Adrenal gland (tissue), 12 donors: Measurements from ENCODE around the gene KRT78. TPM values are rescaled to one million over a fixed set of nuclear protein-coding genes. Genes with fewer than 3 reads are reported as not detected.

Experiments used
- DNase-seq, 7 donors: peaks; one replicate each; pipeline ENCODE4 v3.0.0-alpha.2; 2019 to 2020
- H3K27ac ChIP-seq, 5 donors: fragments of 200-600 bp; sonication (generic) in 4 of 5; 1 replicate in 3 of 5; 2 replicates in 2 of 5; pipeline versions ENCODE4 v1.5.1 to v1.8.0; 2016 to 2020; ENCODE audit warnings: mild to moderate bottlenecking in 1 of 5
- H3K27me3 ChIP-seq: fragments of 200-600 bp; 2 replicates; pipeline ENCODE4 v1.8.0; 2021
- H3K36me3 ChIP-seq, 2 donors: fragments of 200-600 bp; replicated peaks in 1 of 2; 1 replicate in 1 of 2; 2 replicates in 1 of 2; pipeline versions ENCODE4 v1.5.1 to v1.8.0; 2018 to 2022
- H3K4me1 ChIP-seq, 2 donors: fragments of 200-600 bp; replicated peaks in 1 of 2; 1 replicate in 1 of 2; 2 replicates in 1 of 2; pipeline versions ENCODE4 v1.5.1 to v1.8.0; 2018 to 2021
- H3K4me3 ChIP-seq, 4 donors: fragments of 200-600 bp; sonication (generic) in 3 of 4; one replicate each; pipeline ENCODE4 v1.5.1; 2016 to 2018
- H3K9me3 ChIP-seq, 3 donors: fragments of 200-600 bp; sonication (generic) in 1 of 3; replicated peaks in 1 of 3; 1 replicate in 2 of 3; 2 replicates in 1 of 3; pipeline versions ENCODE4 v1.5.1 to v1.8.0; 2016 to 2021
- CTCF ChIP-seq, 6 experiments: fragments of 450-650 bp in 4 of 6; fragments of 200-600 bp in 2 of 6; sonication (generic) in 1 of 6; IDR thresholded peaks; 1 replicate in 5 of 6; 2 replicates in 1 of 6; pipeline versions ENCODE4 v1.5.1 to v1.8.0; 2016 to 2021; ENCODE audit warnings: antibody characterized with exemption in 6 of 6, mild to moderate bottlenecking in 2 of 6, moderate library complexity in 1 of 6
- POLR2A ChIP-seq, 2 donors: fragments of 450-650 bp; IDR thresholded peaks; one replicate each; pipeline ENCODE4 v1.6.1; 2017; ENCODE audit warnings: antibody characterized with exemption in 2 of 2, mild to moderate bottlenecking in 2 of 2, moderate library complexity in 1 of 2
- WGBS, 4 donors: extraction: QIAGEN DNeasy Blood & Tissue Kit in 2 of 4; methylation state at CpG; one replicate each; pipeline versions ENCODE4 v1.1.5 to v1.1.7; 2013 to 2017; 5-methylcytosine and 5-hydroxymethylcytosine counted together
- intact Hi-C, 2 donors: fragments of 100-400 bp; cut with DNase I; formaldehyde crosslinking; loops; one replicate each; pipeline versions ENCODE4 v1.14.1 to v1.15.0; 2022 to 2023
- polyA plus RNA-seq, 3 donors: library from polyadenylated mRNA; stranded (reverse); fragments of 200-250 nt in 2 of 3; fragments of 350-450 nt in 1 of 3; fragmentation: Illumina TruSeq in 1 of 3; extraction: RNeasy Lipid Tissue Mini Kit (QIAGEN cat#74804) in 1 of 3; gene quantifications; one replicate each; pipeline ENCODE4 v1.2.3, GENCODE V29; 2013 to 2014
- total RNA-seq, 9 donors: library from RNA; depleted of rRNA in 4 of 9; stranded (reverse); fragments of >200 nt in 4 of 9; fragments of 120-200 nt in 1 of 9; fragmentation: NEBNext Ultra II Directional in 1 of 9; extraction: Animal tissue kit (Norgen Biotek cat#: 25700) in 1 of 9; gene quantifications; one replicate each; pipeline versions ENCODE4 v1.1.0 to v1.2.4, GENCODE V29; 2013 to 2023
- donor health status: healthy with polysubstance abuse.
- donor health status: Bipolar disorder and iron deficiency.
- donor health status: DM: yes; HTN: yes; CAD: no.
- donor health status: DM: no; HTN: no; CAD: no.
- donor health status: DM: no; HTN: no; CAD: no.
- donor health status: DM: yes; HTN: yes; CAD: no.

KRT78 gene
- total and polyA plus RNA-seq, 12 donors, result 0.34 TPM; not detected in 11

DNA sequence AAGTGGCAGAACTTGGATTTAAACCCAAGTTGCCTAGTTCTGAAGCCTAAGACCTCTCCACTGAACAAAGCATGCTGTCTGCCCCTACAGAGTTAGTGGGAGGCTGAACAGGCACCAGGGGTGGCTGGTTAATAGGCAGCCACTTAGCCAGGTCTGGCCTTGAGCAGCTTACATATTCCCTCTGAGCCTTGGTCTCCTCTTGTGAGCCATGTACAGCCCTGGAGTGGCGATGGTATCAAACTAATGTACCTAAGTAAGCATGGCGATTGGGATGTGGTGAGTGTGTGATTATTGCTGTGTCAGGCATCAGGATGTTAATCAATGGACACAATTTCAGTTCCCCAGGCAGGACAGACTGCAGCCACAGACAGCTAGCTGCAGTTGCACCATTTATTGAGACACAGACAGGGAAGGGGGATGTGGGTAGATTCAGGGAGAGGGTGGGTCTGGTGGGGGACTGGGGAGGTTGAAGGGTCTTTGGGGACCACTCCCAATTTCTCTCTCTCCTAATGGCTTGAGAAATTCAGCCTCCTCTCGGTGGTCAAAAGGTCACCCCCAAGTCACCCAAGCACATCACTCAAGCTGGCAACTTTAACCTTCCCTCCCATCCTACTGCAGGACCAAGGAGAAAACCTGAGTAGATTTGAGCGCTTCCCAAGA, 27.6 kb downstream of the KRT78 start:
- Histone ChIP-seq H3K9me3 (no peaks in the 10 kb centered on the region), H3K27ac (no peak overlapping the region), H3K4me3 (no peak overlapping the region), H3K4me1 (no peaks in the 10 kb centered on the region), H3K27me3 (peaks cover 10% of the 10 kb centered on the region), H3K36me3 (no peaks in the 10 kb centered on the region)
- TF ChIP-seq POLR2A (IDR thresholded peaks at IDR 0.05), result no peak
- TF ChIP-seq CTCF (IDR thresholded peaks at IDR 0.05), result no peak
- WGBS, 4 donors, result 77 to 84% (median 81%) methylated on average over 4 of the region's 4 CpGs
- DNase-seq, result no peak
- intact Hi-C loops, result no loop called here

GRCh38 chr12:52820521-52820920, 28.3 kb downstream of the KRT78 start:
- intact Hi-C loops, result no loop called here
- Histone ChIP-seq H3K36me3 (no peaks in the 10 kb centered on the region), H3K4me3 (no peak overlapping the region), H3K27me3 (peaks cover 10% of the 10 kb centered on the region), H3K9me3 (no peaks in the 10 kb centered on the region), H3K4me1 (no peaks in the 10 kb centered on the region), H3K27ac (no peak overlapping the region)
- TF ChIP-seq CTCF (IDR thresholded peaks at IDR 0.05) (no peak), POLR2A (IDR thresholded peaks at IDR 0.05) (no peak)
- DNase-seq, result no peak
- WGBS, 4 donors, result 81 to 90% (median 86%) methylated on average over 6 of the region's 6 CpGs

- Histone ChIP-seq H3K36me3 (no peaks in the 10 kb centered on the region), H3K4me3 (no peak overlapping the region), H3K4me1 (no peaks in the 10 kb centered on the region), H3K9me3 (no peaks in the 10 kb centered on the region), H3K27me3 (peaks cover 10% of the 10 kb centered on the region), H3K27ac (no peak overlapping the region)
- intact Hi-C loops, result no loop called here
- TF ChIP-seq CTCF (IDR thresholded peaks at IDR 0.05), result no peak
- no peak for TF ChIP-seq POLR2A (IDR thresholded peaks at IDR 0.05)
- 78 to 89% (median 79%) methylated on average over 6 to 7 of the region's 7 CpGs for WGBS, 4 donors
- DNase-seq, result no peak
Observed at GRCh38 chr12:52819731-52820510, 28.9 kb downstream of the KRT78 start.

GRCh38 chr12:52818887-52819420, 29.8 kb downstream of the KRT78 start:
- intact Hi-C loops, result no loop called here
- 41 to 70% (median 58%) methylated on average over 4 to 7 of the region's 7 CpGs for WGBS, 4 donors

More at GRCh38 chr12:52818887-52819420, 29.8 kb downstream of the KRT78 start:
- no peaks in the 10 kb centered on the region for H3K4me1 ChIP-seq
- TF ChIP-seq CTCF (IDR thresholded peaks at IDR 0.05) (no peak), POLR2A (IDR thresholded peaks at IDR 0.05) (no peak)
- peaks cover 10% of the 10 kb centered on the region for H3K27me3 ChIP-seq
- DNase-seq, result no peak
- H3K4me3 ChIP-seq, result no peak overlapping the region
- no peaks in the 10 kb centered on the region for H3K9me3 ChIP-seq
- H3K36me3 ChIP-seq, result no peaks in the 10 kb centered on the region
- no peak overlapping the region for H3K27ac ChIP-seq
